Stimulated activated naive CD8-positive, alpha-beta T cell treated with anti-CD3 and anti-CD28 coated beads, Interleukin-15, amount 100 ng/mL, for 72 hours (primary cell): Measurements from ENCODE around the gene ALK.

ENCODE experiments used
- ATAC-seq: fragments of 150-1000 bp; cut with Tn5 transposase; 2 replicates; pipeline ENCODE4 v1.10.0; 2021; ENCODE audit warnings: mild to moderate bottlenecking, moderate library complexity
- DNase-seq, 2 donors: peaks; one replicate each; pipeline ENCODE4 v3.0.0; 2021 to 2022
- H3K27ac Mint-ChIP-seq, 2 donors: one replicate each; pipeline ENCODE4 v1.8.0; 2022; ENCODE audit warnings: mild to moderate bottlenecking in 2 of 2, mixed read lengths in 2 of 2, moderate library complexity in 2 of 2
- H3K27me3 Mint-ChIP-seq: one replicate; pipeline ENCODE4 v1.8.0; 2022; ENCODE audit warnings: mixed read lengths
- H3K4me1 Mint-ChIP-seq: one replicate; pipeline ENCODE4 v1.8.0; 2022; ENCODE audit warnings: mild to moderate bottlenecking, mixed read lengths
- H3K4me3 Mint-ChIP-seq, 2 donors: one replicate each; pipeline ENCODE4 v1.8.0; 2022; ENCODE audit warnings: mild to moderate bottlenecking in 2 of 2, mixed read lengths in 2 of 2, moderate library complexity in 1 of 2
- H3K9me3 Mint-ChIP-seq, 2 donors: one replicate each; pipeline ENCODE4 v1.8.0; 2022; ENCODE audit warnings: mixed read lengths in 2 of 2

ALK gene

GRCh38 chr2:29219374-29219773 lies 702.0 kb downstream of the ALK start:
- Mint-ChIP-seq H3K9me3 (no peaks in the 10 kb centered on the region), H3K4me1 (no peaks in the 10 kb centered on the region), H3K4me3 (no peak overlapping the region), H3K27ac (no peak overlapping the region), H3K27me3 (no peaks in the 10 kb centered on the region)
- ATAC-seq (no peak), DNase-seq (no peak)

DNA sequence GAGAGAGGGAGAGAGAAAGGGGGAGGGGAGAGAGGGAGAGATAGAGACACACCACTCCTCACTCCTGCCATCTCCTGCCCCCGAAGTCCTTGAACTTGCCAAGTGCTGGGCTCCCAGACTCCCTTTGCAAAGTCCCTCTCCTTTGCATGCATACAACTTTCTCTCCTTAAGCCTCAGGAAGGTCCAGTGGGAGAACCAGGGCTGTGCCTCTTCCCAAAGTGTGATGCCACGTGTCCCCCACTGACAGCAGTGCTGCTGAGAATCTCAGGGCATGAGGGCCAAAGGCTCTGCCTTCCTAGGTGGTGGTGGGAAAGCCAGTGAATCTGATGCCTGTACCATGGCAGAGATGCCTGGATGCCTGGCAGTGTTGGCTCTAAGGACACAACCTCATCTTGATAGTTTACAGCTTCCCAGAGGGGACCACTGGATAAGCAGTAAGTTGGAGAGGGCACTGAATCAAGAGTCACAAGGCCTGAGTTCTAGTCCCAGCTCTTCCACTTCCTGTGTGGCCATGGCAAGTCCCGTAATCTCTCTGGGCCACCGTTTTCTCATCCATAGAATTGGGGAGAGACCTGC lies 702.7 kb downstream of the ALK start:
- Mint-ChIP-seq H3K9me3 (no peaks in the 10 kb centered on the region), H3K4me3 (no peak overlapping the region), H3K27me3 (no peaks in the 10 kb centered on the region), H3K27ac (peak overlapping the region in 1 of 2 donors; percentile 53), H3K4me1 (no peaks in the 10 kb centered on the region)
- ATAC-seq (no peak), DNase-seq (no peak)

DNA sequence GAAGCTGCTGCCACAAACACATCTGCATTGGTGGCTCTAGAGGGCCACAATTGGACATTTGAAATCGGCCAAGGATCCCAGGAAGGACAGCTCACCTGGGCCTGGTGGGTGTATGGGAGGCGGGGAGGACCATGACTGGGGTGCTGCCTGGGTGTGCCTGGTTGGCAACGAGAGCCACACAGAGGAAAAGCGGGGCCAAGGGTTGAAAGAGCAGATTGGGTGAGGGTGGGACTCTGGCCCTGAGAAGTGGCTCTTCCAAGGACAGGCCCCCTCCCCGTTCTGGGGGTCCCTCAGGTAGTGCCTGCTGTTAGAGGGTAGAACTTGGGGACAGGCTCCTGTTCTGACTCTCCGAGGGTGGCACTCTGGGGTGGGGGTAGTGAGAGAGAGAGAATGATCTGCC lies 703.3 kb downstream of the ALK start:
- Mint-ChIP-seq H3K4me1 (no peaks in the 10 kb centered on the region), H3K27ac (no peak overlapping the region), H3K27me3 (no peaks in the 10 kb centered on the region), H3K9me3 (no peaks in the 10 kb centered on the region), H3K4me3 (no peak overlapping the region)
- ATAC-seq (no peak), DNase-seq (no peak)

DNA sequence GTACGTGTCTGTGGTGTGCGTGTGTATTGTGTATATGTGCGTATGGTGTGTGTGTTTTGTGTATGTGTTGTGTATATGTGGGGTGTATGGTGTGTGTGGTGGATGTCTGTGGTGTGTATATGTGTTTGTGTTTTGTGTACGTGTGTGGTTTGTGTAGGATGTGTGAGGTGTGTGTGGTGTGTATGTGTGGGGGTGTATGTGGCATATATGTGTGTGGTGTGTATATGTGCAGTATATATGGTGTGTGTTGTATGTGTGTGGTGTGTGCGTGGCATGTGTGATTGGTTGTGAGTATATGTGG lies 704.8 kb downstream of the ALK start:
- Mint-ChIP-seq H3K4me3 (no peak overlapping the region), H3K27ac (no peak overlapping the region), H3K4me1 (no peaks in the 10 kb centered on the region), H3K9me3 (no peaks in the 10 kb centered on the region), H3K27me3 (no peaks in the 10 kb centered on the region)
- ATAC-seq (no peak), DNase-seq (no peak)

GRCh38 chr2:29215739-29216608 lies 705.4 kb downstream of the ALK start:
- no peak for ATAC-seq
- H3K27me3 Mint-ChIP-seq = no peaks in the 10 kb centered on the region
- H3K9me3 Mint-ChIP-seq = no peaks in the 10 kb centered on the region
- DNase-seq = no peak
- H3K27ac Mint-ChIP-seq = no peak overlapping the region
- H3K4me3 Mint-ChIP-seq = no peak overlapping the region
- H3K4me1 Mint-ChIP-seq = no peaks in the 10 kb centered on the region

DNA sequence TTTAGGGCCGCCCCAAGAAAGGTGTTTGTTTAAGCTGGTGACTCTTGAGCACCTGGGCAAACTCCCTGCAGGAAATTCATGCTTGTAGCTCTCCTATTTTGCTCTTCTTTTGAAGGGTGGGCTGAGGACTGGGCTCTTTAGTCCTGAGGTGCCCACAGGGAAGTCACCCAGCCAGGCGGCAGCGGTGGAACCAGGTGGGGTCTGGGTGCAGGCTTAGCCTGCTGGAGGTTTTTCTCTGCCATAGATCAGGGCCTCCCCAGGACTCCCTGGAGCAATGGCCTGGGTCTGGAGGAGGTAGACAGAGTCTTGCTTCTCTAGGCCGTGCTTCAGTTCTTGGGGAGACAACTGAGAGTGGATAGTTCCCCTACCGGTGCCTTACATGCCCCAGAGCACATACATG lies 706.3 kb downstream of the ALK start:
- no peaks in the 10 kb centered on the region for H3K27me3 Mint-ChIP-seq
- H3K4me3 Mint-ChIP-seq = no peak overlapping the region
- DNase-seq (no peak), ATAC-seq (peak; percentile 31)
- H3K27ac Mint-ChIP-seq = no peak overlapping the region
- H3K4me1 Mint-ChIP-seq = no peaks in the 10 kb centered on the region
- H3K9me3 Mint-ChIP-seq = no peaks in the 10 kb centered on the region

GRCh38 chr2:29213888-29214291 lies 707.5 kb downstream of the ALK start:
- H3K4me3 Mint-ChIP-seq = no peak overlapping the region
- no peaks in the 10 kb centered on the region for H3K4me1 Mint-ChIP-seq
- H3K9me3 Mint-ChIP-seq = no peaks in the 10 kb centered on the region
- ATAC-seq = no peak
- no peak for DNase-seq
- no peaks in the 10 kb centered on the region for H3K27me3 Mint-ChIP-seq
- H3K27ac Mint-ChIP-seq = peak overlapping the region in 1 of 2 donors; percentile 46

DNA sequence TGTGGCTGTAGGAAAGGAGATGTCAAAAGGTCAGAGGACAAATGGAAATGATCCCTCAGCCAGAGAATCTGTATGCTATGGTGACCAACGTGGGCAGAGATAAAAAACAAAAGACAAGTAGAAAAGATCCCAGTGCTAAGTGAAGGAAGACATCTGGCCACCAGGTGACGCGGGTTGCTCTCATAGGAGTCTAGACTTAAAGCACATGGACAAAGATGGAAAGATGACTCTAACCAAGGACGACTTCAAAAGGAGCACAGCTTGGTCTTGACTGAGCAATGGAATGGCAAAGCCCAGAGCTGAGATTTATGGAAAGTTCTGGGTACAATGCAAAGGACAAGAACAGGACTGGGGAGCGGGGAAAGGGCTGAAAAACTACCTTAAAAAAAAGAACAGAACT lies 709.4 kb downstream of the ALK start:
- Mint-ChIP-seq H3K9me3 (no peaks in the 10 kb centered on the region), H3K27ac (no peak overlapping the region), H3K27me3 (no peaks in the 10 kb centered on the region), H3K4me1 (no peaks in the 10 kb centered on the region), H3K4me3 (no peak overlapping the region)
- ATAC-seq (no peak), DNase-seq (no peak)

- no peak overlapping the region for H3K4me3 Mint-ChIP-seq
- no peak for DNase-seq
Measured at GRCh38 chr2:29209551-29209950, 711.8 kb downstream of the ALK start.

DNA sequence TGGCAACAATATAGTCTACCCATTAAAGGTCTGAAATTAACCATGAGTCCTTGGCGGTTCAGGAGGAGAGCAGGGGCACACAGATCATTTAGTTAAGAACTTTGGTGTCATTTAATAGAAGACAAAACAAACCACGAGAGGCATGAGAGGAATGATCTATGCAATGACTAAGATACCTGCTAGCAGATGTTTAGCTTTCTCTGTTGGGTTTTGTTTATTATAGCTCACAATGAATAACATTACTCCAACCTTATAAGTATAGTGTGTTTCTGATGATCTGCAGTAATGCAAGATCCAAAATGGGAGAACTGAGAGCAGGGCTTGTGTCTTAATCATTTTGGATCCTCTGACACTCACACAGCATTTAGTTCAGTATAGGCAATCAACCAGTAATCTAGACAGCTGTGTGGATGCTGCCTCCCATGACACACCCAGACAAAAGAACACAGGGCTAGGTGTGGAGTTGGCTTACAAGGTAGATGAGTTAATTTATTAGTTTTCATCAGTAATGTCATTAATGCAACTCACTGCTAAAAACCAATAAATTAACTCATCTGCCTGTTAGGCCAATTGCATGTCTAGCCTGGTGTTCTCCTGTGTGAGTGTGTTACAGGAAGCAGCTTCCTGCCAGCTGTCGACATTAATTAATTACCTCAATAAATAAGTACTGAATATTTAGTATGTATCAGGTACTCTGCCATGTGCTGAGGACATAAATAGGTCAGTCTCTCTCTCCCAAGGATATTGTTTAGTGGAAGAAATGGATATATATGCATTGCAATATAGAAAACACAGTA lies 713.8 kb downstream of the ALK start:
- Mint-ChIP-seq H3K27ac (no peak overlapping the region), H3K27me3 (no peaks in the 10 kb centered on the region), H3K4me3 (no peak overlapping the region), H3K9me3 (no peaks in the 10 kb centered on the region), H3K4me1 (no peaks in the 10 kb centered on the region)
- ATAC-seq (no peak), DNase-seq (no peak)

More at GRCh38 chr2:29209551-29209950, 711.8 kb downstream of the ALK start:
- H3K9me3 Mint-ChIP-seq = no peaks in the 10 kb centered on the region
- H3K4me1 Mint-ChIP-seq = no peaks in the 10 kb centered on the region
- H3K27me3 Mint-ChIP-seq = no peaks in the 10 kb centered on the region
- no peak for ATAC-seq
- no peak overlapping the region for H3K27ac Mint-ChIP-seq

GRCh38 chr2:29206941-29207340 lies 714.4 kb downstream of the ALK start:
- H3K9me3 Mint-ChIP-seq = no peaks in the 10 kb centered on the region
- no peaks in the 10 kb centered on the region for H3K27me3 Mint-ChIP-seq
- DNase-seq = no peak
- H3K4me1 Mint-ChIP-seq = no peaks in the 10 kb centered on the region
- H3K4me3 Mint-ChIP-seq = no peak overlapping the region
- no peak overlapping the region for H3K27ac Mint-ChIP-seq
- ATAC-seq = no peak

DNA sequence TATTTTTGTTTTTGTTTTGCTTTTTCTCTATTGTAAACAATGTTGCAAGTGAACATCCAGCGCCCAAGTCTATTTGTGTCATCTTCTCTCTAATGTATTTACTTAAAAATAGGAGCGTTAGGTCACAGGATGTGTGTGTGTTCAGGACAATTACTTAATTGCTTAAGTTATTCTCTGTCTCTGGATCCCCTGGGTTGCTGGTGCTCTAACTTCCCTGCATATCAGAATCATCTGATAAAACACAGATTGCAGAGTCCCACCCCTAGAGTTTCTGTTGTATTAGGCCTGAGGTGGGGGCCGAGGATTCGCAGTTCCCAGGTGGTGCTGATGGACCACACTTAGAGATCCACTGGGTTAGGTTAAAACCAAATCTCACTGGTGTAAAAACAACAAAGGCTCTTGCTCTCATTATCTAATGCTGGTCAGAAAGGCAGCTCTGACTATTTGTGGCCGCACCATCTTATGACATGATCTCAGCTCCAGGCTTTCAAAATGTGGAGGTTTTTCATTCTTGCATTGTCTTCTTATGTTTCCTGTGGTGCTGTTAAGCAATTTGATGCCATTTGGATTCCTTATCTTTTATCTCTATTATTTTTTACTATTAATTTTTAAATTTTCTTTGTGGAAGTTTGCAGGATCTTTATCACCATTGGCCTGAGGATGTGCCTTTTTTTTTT lies 718.4 kb downstream of the ALK start:
- no peak for ATAC-seq
- Mint-ChIP-seq H3K4me1 (no peaks in the 10 kb centered on the region), H3K4me3 (no peak overlapping the region)

GRCh38 chr2:29201979-29202378 lies 719.4 kb downstream of the ALK start:
- H3K4me3 Mint-ChIP-seq = no peak overlapping the region
- ATAC-seq (no peak), DNase-seq (no peak)
- no peaks in the 10 kb centered on the region for H3K9me3 Mint-ChIP-seq
- H3K4me1 Mint-ChIP-seq = no peaks in the 10 kb centered on the region
- H3K27me3 Mint-ChIP-seq = no peaks in the 10 kb centered on the region
- H3K27ac Mint-ChIP-seq = peak overlapping the region in 1 of 2 donors; percentile 23

More for the DNA sequence above, 718.4 kb downstream of the ALK start:
- DNase-seq = no peak
- Mint-ChIP-seq H3K27me3 (no peaks in the 10 kb centered on the region), H3K9me3 (no peaks in the 10 kb centered on the region), H3K27ac (no peak overlapping the region)

DNA sequence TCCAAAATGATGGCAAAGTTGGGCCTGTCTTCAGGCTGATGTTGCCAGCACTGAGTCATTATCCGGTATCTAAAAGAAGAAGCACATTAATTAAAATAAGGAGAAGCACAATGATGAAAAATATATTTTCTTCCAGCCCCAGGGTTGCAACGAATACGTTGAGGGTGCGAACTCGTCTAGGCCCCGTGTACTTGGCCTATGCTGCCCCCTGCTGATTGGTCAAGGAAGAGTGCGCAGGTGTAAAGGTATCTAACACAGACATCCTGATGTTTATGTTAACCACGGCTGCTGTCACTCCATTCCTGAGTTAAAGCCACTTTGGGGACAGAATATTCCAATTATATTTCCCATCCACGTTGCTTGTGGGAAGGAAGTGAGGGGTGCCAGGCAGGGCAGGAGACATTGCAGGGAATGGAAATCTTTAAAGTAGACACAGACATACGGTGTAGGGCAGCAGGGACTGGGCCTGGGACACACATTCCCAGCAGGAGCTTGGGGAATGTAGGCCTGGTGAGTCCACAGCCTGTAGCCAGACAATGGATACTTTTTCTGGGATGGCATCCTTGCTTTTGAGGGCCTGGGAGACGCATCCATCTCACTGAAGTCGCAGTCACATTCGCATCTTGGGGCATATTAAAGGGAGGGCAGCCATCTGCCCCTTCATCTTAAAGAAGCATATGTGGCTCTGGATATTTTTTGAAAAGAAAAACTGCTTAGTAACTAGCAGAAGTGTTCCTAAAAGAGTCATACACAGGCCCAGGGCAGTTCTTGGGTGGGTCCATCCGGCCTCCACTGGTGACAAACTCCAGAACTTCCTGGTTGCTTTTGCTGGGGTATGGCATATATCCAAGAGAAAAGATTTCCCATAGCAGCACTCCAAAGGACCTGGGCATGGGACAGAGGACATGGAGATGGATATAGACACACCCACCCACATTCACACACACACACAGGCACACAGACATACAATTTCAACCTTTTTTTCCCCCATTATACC lies 724.3 kb downstream of the ALK start:
- ATAC-seq = peak; percentile 89
- Mint-ChIP-seq H3K27me3 (no peaks in the 10 kb centered on the region), H3K4me1 (no peaks in the 10 kb centered on the region), H3K9me3 (no peaks in the 10 kb centered on the region), H3K27ac (no peak overlapping the region), H3K4me3 (no peak overlapping the region)
- DNase-seq = peak; percentile 65 to 73

DNA sequence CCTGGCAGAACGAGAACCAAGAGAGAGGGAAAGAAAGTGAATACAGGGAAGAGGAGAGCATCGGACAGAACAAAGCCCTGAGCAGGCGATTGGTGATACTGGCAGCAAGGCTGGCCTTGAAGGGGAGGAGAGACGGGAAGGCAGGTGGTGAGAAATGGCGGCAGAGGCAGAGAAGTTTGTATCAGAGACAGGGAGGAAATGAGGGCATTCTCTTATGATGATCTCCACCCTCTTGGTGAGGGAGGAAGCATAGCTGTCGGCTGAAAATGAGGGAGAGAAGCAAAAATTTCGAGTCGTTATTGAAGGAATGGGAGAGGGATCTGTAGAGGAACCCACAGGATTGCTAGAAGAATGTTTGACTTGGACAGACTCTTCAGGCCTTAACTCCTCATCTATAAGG lies 725.6 kb downstream of the ALK start:
- H3K4me1 Mint-ChIP-seq = no peaks in the 10 kb centered on the region
- no peak for ATAC-seq
- no peak for DNase-seq
- H3K9me3 Mint-ChIP-seq = no peaks in the 10 kb centered on the region
- no peaks in the 10 kb centered on the region for H3K27me3 Mint-ChIP-seq
- no peak overlapping the region for H3K27ac Mint-ChIP-seq
- H3K4me3 Mint-ChIP-seq = no peak overlapping the region
